ENCODE data around the gene ZNF730. TPM values are rescaled to one million over a fixed set of nuclear protein-coding genes. Genes with fewer than 3 reads are reported as not detected.
"Not testable (repeated sequence)": the region's sequence is repeated elsewhere in the genome, so short reads cannot be mapped to it uniquely, and the experiment has no call there.

Gene ZNF730
- total RNA-seq, 4 donors from 2014 or later, result 1.1 TPM; not detected in 3

DNA sequence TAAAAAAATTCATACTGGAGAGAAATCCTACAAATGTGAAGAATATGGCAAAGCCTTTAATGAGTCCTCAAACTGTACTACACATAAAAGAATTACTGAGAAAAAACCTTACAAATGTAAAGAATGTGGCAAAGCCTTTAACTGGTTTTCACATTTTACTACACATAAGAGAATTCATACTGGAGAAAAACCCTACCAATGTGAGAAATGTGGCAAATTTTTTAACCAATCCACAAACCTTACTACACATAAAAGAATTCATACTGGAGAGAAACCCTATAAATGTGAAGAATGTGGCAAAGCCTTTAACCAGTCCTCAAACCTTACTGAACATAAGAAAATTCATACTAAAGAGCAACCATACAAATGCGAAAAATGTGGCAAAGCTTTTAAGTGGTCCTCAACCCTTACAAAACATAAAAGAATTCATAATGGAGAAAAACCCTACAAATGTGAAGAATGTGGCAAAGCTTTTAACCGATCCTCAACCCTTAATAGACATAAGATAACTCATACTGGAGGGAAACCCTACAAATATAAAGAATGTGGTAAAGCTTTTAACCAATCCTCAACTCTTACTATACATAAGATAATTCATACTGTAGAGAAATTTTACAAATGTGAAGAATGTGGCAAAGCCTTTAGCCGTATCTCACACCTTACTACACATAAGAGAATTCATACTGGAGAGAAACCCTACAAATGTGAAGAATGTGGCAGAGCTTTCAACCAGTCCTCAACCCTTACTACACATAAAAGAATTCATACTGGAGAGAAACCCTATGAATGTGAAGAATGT, 29.0 kb downstream of the ZNF730 start:
- TF ChIP-seq POLR2A (IDR thresholded peaks at IDR 0.05), result no peak
- TF ChIP-seq, protein P1, sequence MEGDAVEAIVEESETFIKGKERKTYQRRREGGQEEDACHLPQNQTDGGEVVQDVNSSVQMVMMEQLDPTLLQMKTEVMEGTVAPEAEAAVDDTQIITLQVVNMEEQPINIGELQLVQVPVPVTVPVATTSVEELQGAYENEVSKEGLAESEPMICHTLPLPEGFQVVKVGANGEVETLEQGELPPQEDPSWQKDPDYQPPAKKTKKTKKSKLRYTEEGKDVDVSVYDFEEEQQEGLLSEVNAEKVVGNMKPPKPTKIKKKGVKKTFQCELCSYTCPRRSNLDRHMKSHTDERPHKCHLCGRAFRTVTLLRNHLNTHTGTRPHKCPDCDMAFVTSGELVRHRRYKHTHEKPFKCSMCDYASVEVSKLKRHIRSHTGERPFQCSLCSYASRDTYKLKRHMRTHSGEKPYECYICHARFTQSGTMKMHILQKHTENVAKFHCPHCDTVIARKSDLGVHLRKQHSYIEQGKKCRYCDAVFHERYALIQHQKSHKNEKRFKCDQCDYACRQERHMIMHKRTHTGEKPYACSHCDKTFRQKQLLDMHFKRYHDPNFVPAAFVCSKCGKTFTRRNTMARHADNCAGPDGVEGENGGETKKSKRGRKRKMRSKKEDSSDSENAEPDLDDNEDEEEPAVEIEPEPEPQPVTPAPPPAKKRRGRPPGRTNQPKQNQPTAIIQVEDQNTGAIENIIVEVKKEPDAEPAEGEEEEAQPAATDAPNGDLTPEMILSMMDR (IDR thresholded peaks at IDR 0.05), result no peak
- intact Hi-C loops (cut with DNase I; ENCODE audit: low total_unique reads), result no loop called here
- WGBS, 2 donors, result 93 to 94% methylated on average over 3 of the region's 3 CpGs
- DNase-seq (ENCODE audit: low spot score in 2 of 2), result no peak
- H3K4me3 ChIP-seq (ENCODE audit: low read depth, poor library complexity, severe bottlenecking), result no peak overlapping the region

DNA sequence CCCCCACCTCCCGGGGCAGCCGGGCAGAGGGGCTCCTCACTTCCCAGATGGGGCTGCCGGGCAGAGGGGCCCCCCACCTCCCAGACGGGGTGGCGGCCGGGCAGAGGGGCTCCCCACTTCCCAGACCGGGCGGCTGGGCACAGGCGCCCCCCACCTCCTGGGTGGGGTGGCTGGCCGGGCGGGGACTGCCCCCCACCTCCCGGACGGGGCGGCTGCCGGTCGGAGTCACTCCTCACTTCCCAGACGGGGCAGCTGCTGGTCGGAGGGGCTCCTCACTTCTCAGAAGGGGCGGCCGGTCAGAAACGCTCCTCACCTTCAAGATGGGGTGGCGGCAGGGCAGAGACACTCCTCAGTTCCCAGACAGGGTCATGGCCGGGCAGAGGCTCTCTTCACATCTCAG, 43.9 kb downstream of the ZNF730 start:
- WGBS, 2 donors, result 86 to 92% methylated on average over 4 to 8 of the region's 23 CpGs
- no peak overlapping the region for H3K4me3 ChIP-seq (ENCODE audit: low read depth, poor library complexity, severe bottlenecking)
- intact Hi-C loops (cut with DNase I; ENCODE audit: low total_unique reads), result no loop called here
- no peak for TF ChIP-seq POLR2A (IDR thresholded peaks at IDR 0.05)
- TF ChIP-seq, protein P1 (IDR thresholded peaks at IDR 0.05), result no peak
- DNase-seq (ENCODE audit: low spot score in 2 of 2), result no peak

DNA sequence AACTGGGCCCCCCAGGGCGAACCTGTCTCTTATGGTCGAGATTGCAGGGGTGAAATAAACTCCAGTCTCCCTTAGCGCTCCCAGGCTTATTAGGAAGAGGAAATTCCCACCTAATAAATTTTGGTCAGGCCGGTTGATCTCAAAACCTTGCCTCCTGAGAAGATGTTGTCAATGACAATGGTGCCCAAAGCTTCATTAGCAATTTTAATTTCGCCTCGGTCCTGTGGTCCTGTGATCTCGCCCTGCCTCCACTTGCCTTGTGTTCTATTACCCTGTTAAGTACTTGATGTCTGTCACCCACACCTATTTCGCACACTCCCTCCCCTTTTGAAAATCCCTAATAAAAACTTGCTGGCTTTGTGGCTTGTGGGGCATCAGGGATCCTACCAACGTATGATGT, 51.5 kb downstream of the ZNF730 start:
- not testable (repeated sequence) for H3K4me3 ChIP-seq (ENCODE audit: low read depth, poor library complexity, severe bottlenecking)

DNA sequence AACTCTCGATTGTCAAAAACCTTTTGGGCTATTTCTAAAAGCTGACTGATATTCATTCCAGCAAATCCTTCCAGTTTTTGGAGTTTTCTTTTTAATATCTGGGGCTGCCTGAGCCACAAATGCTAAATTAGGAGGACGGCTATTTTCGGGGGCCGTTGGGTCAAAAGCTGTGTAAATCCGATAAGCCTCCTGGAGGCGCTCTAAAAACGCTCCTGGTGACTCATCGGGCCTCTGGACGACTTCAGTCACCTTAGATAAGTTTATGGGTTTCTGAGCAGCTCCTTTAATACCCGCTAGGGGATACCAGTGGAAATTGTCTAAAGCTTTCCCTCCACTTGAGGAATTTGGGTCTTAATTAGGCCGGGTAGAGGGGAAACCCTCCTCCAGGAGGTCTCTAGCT, 66.4 kb downstream of the ZNF730 start:
- intact Hi-C loops (cut with DNase I; ENCODE audit: low total_unique reads), result no loop called here
- H3K4me3 ChIP-seq (ENCODE audit: low read depth, poor library complexity, severe bottlenecking), result no peak overlapping the region
- no peak for TF ChIP-seq POLR2A (IDR thresholded peaks at IDR 0.05)
- TF ChIP-seq, protein P1 (IDR thresholded peaks at IDR 0.05), result no peak
- DNase-seq (ENCODE audit: low spot score in 2 of 2), result no peak
- 72 to 77% methylated on average over 11 of the region's 11 CpGs for WGBS, 2 donors

More for the DNA sequence above, 51.5 kb downstream of the ZNF730 start:
- DNase-seq (ENCODE audit: low spot score in 2 of 2); intact Hi-C loops (cut with DNase I; ENCODE audit: low total_unique reads): not testable (repeated sequence)
- WGBS, 2 donors, result 7 to 8% methylated on average over 9 of the region's 9 CpGs

DNA sequence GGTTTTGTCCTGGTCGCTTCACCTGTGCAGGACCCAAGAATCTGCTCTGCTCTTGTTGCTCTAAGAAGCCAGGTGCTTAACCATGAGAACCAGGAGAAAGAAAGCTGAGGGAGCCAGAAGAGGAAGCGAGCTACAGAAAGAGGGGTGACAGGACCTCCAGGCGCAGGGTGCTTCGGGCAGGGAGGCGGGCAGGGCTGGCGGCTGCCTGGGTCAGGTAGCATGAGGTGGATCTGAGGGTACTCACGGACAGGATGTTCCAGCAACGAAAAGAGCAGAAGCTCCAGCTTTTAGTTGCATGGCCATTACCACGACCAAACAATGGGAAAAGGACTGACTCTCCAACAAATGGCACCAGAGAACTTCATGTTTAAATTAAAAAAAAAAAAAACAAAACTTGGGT, 73.5 kb downstream of the ZNF730 start:
- no peak for DNase-seq (ENCODE audit: low spot score in 2 of 2)
- intact Hi-C loops (cut with DNase I; ENCODE audit: low total_unique reads), result no loop called here
- no peak overlapping the region for H3K4me3 ChIP-seq (ENCODE audit: low read depth, poor library complexity, severe bottlenecking)
- WGBS, 2 donors, result 85 to 90% methylated on average over 9 of the region's 9 CpGs
- TF ChIP-seq POLR2A (IDR thresholded peaks at IDR 0.05), result no peak
- TF ChIP-seq, protein P1 (IDR thresholded peaks at IDR 0.05), result no peak

Other genes starting within 250 kb of the ZNF730 start
- under 1 TPM in 2 of 4 donors, not detected in 2; 0.42 to 0.59 TPM for gene ZNF728, start 113.8 kb upstream of the ZNF730 start, total RNA-seq
- 1 to 10 TPM in 3 of 4 donors, under 1 TPM in 1; 0.53 to 2.2 (median 1.4) TPM for gene ZNF724, start 133.4 kb downstream of the ZNF730 start, total RNA-seq

All from lower leg skin (tissue), 4 donors.